Activated T-cell treated with anti-CD3 and anti-CD28 coated beads for 1 hour (primary cell): ENCODE measurements around the gene SRP72.

Experiments
- DNase-seq: peaks from one replicate; pipeline ENCODE4 v3.0.0-alpha.2; 2020; ENCODE audit warnings: low read depth

Gene SRP72

DNA sequence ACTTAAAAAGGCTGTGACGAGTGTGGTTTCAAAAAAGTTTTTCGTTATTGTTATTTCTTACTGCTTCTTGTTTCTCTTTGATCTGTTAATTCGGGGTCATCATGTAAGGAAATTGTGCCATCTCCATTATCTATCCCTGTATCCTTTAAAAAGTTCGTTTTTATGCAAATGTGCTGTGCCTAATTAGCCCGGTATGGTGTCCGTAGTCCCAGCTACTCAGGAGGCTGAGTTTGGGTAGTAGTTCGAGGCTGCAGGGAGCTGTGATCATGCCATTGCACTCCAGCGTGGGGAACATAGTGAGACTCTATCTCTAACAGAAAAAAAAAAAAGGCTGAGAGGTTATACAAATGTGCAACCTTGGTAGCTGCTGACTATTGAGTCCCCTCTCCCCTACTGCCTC, 83.2 kb downstream of the SRP72 start:
- DNase-seq, result no peak

DNA sequence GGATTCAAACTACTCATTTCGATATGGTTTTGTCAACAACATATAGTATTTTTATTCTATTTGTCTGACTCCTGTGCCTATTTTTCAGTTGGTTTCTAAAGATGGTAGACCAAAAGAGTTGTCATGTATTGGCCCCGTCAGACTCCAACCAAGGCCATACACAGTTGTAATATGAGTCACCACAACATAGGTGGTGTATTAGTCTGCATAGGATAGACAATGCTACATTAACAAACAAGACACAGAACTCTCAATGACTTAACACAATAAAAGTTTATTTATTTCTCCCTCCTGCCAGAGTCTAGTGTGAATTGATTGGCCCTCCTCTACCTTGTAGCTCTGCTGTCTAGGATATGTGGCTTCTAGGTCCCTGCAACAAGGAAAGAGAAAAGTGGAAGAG, 84.1 kb downstream of the SRP72 start:
- DNase-seq, result no peak

- DNase-seq, result no peak
Observed at GRCh38 chr4:56552273-56552672, 84.9 kb downstream of the SRP72 start.
